Mesendoderm (in vitro differentiated cells): Measurements from ENCODE around the gene FGFRL1.

Experiments
- DNase-seq: peaks from one replicate; pipeline ENCODE4 v3.0.0; 2013
- H2AK5ac ChIP-seq: 2 replicates; pipeline ENCODE4 v1.6.1; 2013; ENCODE audit warnings: low read length, inconsistent platforms
- H2BK120ac ChIP-seq: 2 replicates; pipeline ENCODE4 v1.6.1; 2013; ENCODE audit warnings: low read depth, mild to moderate bottlenecking, low read length, moderate library complexity, mixed read lengths
- H2BK15ac ChIP-seq: replicated peaks from 2 replicates; pipeline ENCODE4 v1.6.1; 2013; ENCODE audit warnings: low read depth, mild to moderate bottlenecking, moderate library complexity
- H2BK5ac ChIP-seq: 2 replicates; pipeline ENCODE4 v1.6.1; 2013; ENCODE audit warnings: low read length, inconsistent platforms
- H3K18ac ChIP-seq: 2 replicates; pipeline ENCODE4 v1.6.1; 2013; ENCODE audit warnings: mild to moderate bottlenecking, low read length, mixed read lengths
- H3K23ac ChIP-seq: one replicate; pipeline ENCODE4 v1.6.1; 2013; ENCODE audit warnings: low read length
- H3K27ac ChIP-seq: 2 replicates; pipeline ENCODE4 v1.5.1; 2013; ENCODE audit warnings: low read depth, mild to moderate bottlenecking, inconsistent platforms, low read length, moderate library complexity
- H3K27me3 ChIP-seq: 2 replicates; pipeline ENCODE4 v1.6.1; 2013; ENCODE audit warnings: low read length, control low read depth, mild to moderate bottlenecking, inconsistent platforms; ENCODE audit not compliant: insufficient read depth, poor library complexity
- H3K36me3 ChIP-seq: 2 replicates; pipeline ENCODE4 v1.6.1; 2013; ENCODE audit warnings: low read length, inconsistent platforms; ENCODE audit not compliant: control insufficient read depth, insufficient read depth
- H3K4ac ChIP-seq: one replicate; pipeline ENCODE4 v1.6.1; 2013; ENCODE audit warnings: low read depth, mild to moderate bottlenecking, low read length, moderate library complexity
- H3K4me1 ChIP-seq: 2 replicates; pipeline ENCODE4 v1.6.1; 2013; ENCODE audit warnings: low read depth, low read length, inconsistent platforms; ENCODE audit not compliant: control insufficient read depth
- H3K4me2 ChIP-seq: 2 replicates; pipeline ENCODE4 v1.6.1; 2013; ENCODE audit warnings: low read length
- H3K4me3 ChIP-seq: 2 replicates; pipeline ENCODE4 v1.5.1; 2013; ENCODE audit warnings: mild to moderate bottlenecking, low read length
- H3K56ac ChIP-seq: one replicate; pipeline ENCODE4 v1.6.1; 2013; ENCODE audit warnings: low read length
- H3K79me1 ChIP-seq: 2 replicates; pipeline ENCODE4 v1.6.1; 2013; ENCODE audit warnings: low read length, inconsistent platforms
- H3K79me2 ChIP-seq: 2 replicates; pipeline ENCODE4 v1.6.1; 2013; ENCODE audit warnings: mild to moderate bottlenecking, low read length; ENCODE audit not compliant: control insufficient read depth, insufficient read depth
- H3K9ac ChIP-seq: 2 replicates; pipeline ENCODE4 v1.6.1; 2013; ENCODE audit warnings: low read length, inconsistent platforms
- H4K5ac ChIP-seq: one replicate; pipeline ENCODE4 v1.6.1; 2013; ENCODE audit warnings: low read length
- H4K8ac ChIP-seq: one replicate; pipeline ENCODE4 v1.6.1; 2013; ENCODE audit warnings: low read depth, mild to moderate bottlenecking, control low read depth, low read length, moderate library complexity
- WGBS: extraction: QIAGEN DNeasy Blood & Tissue Kit; methylation state at CpG from one replicate; pipeline ENCODE4 v1.1.7; 2013; ENCODE audit warnings: low lambda C conversion rate, missing lambda C conversion rate; ENCODE audit not compliant: insufficient coverage; ENCODE audit errors: extremely low coverage; 5-methylcytosine and 5-hydroxymethylcytosine counted together

Gene FGFRL1

GRCh38 chr4:968621-969394 lies 42.6 kb upstream of the FGFRL1 start:
- H3K18ac ChIP-seq, result no peak overlapping the region
- H2BK120ac ChIP-seq, result no peak overlapping the region
- H3K36me3 ChIP-seq, result no peaks in the 10 kb centered on the region
- no peak overlapping the region for H3K4me3 ChIP-seq
- H3K56ac ChIP-seq, result no peak overlapping the region
- no peak overlapping the region for H3K23ac ChIP-seq
- no peak for DNase-seq
- H3K4me1 ChIP-seq, result peaks cover 12% of the 10 kb centered on the region
- H3K4me2 ChIP-seq, result no peak overlapping the region
- H3K9ac ChIP-seq, result no peak overlapping the region
- H4K5ac ChIP-seq, result no peak overlapping the region
- peaks cover 5% of the 10 kb centered on the region for H3K27me3 ChIP-seq
- H3K27ac ChIP-seq, result no peak overlapping the region
- H4K8ac ChIP-seq, result no peak overlapping the region
- no peak overlapping the region for H2BK15ac ChIP-seq
- no peaks in the 10 kb centered on the region for H3K79me2 ChIP-seq
- H2AK5ac ChIP-seq, result no peak overlapping the region
- H3K79me1 ChIP-seq, result no peaks in the 10 kb centered on the region
- WGBS, result no CpG with 5 or more reads among the region's 23 CpGs
- no peak overlapping the region for H2BK5ac ChIP-seq
- no peak overlapping the region for H3K4ac ChIP-seq

- no peak overlapping the region for H3K4me2 ChIP-seq
- WGBS, result no CpG with 5 or more reads among the region's 25 CpGs
Measured at GRCh38 chr4:970046-970745, 41.2 kb upstream of the FGFRL1 start.

DNA sequence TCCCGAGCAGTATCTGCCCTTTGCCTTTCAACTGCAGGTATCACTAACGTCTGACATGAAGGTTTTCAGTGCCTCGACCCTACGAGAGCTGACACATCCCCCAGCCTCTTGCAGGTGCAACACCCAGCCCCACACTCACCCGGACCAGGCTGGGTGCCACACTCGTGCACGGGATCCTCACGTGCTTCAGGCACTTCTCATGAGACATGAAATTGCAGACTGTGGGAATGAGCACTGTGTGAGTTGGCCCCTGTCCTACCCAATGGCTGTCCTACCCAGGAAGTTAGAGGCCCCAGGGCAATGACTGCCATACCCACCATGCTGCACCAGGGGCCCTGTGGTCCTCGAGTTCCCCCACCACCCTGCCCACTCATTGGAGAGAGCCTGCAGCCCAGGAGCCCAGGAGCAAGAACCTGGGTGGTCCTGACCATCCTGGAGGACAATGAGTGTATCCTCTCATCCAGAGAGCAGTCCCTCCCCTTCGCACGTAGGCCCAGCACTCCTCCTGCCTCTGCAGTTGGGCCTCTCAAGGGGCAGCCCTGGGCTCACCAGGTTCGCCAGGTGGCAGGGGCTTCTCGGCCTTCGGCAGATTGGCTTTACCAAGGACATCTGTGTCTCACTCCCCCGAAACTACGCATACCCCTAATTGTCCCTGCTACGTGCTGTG lies 40.4 kb upstream of the FGFRL1 start:
- no peak overlapping the region for H3K56ac ChIP-seq
- no peak overlapping the region for H4K5ac ChIP-seq
- no peak overlapping the region for H4K8ac ChIP-seq
- H3K79me1 ChIP-seq, result no peaks in the 10 kb centered on the region
- no peak overlapping the region for H2BK5ac ChIP-seq
- DNase-seq, result no peak
- H3K79me2 ChIP-seq, result no peaks in the 10 kb centered on the region
- no peak overlapping the region for H3K18ac ChIP-seq
- H3K36me3 ChIP-seq, result no peaks in the 10 kb centered on the region
- H3K4me2 ChIP-seq, result no peak overlapping the region
- H2AK5ac ChIP-seq, result no peak overlapping the region
- no peak overlapping the region for H3K4me3 ChIP-seq
- no peak overlapping the region for H2BK120ac ChIP-seq
- H3K4me1 ChIP-seq, result peaks cover 12% of the 10 kb centered on the region
- H3K4ac ChIP-seq, result no peak overlapping the region
- no CpG with 5 or more reads among the region's 17 CpGs for WGBS
- H3K27ac ChIP-seq, result no peak overlapping the region
- H3K23ac ChIP-seq, result peak overlapping the region; percentile 66
- H3K9ac ChIP-seq, result no peak overlapping the region
- H3K27me3 ChIP-seq, result peaks cover 5% of the 10 kb centered on the region
- no peak overlapping the region for H2BK15ac ChIP-seq

More at GRCh38 chr4:970046-970745, 41.2 kb upstream of the FGFRL1 start:
- Histone ChIP-seq H3K27ac (no peak overlapping the region), H3K9ac (no peak overlapping the region), H3K36me3 (no peaks in the 10 kb centered on the region), H3K79me2 (no peaks in the 10 kb centered on the region), H4K8ac (no peak overlapping the region), H3K4ac (no peak overlapping the region), H3K4me1 (peaks cover 12% of the 10 kb centered on the region), H3K23ac (no peak overlapping the region), H2BK5ac (no peak overlapping the region), H2BK120ac (no peak overlapping the region), H3K18ac (no peak overlapping the region), H2BK15ac (no peak overlapping the region), H4K5ac (no peak overlapping the region), H3K79me1 (no peaks in the 10 kb centered on the region), H3K4me3 (no peak overlapping the region), H3K27me3 (peaks cover 5% of the 10 kb centered on the region), H2AK5ac (no peak overlapping the region), H3K56ac (no peak overlapping the region)
- DNase-seq, result peak; percentile 72

DNA sequence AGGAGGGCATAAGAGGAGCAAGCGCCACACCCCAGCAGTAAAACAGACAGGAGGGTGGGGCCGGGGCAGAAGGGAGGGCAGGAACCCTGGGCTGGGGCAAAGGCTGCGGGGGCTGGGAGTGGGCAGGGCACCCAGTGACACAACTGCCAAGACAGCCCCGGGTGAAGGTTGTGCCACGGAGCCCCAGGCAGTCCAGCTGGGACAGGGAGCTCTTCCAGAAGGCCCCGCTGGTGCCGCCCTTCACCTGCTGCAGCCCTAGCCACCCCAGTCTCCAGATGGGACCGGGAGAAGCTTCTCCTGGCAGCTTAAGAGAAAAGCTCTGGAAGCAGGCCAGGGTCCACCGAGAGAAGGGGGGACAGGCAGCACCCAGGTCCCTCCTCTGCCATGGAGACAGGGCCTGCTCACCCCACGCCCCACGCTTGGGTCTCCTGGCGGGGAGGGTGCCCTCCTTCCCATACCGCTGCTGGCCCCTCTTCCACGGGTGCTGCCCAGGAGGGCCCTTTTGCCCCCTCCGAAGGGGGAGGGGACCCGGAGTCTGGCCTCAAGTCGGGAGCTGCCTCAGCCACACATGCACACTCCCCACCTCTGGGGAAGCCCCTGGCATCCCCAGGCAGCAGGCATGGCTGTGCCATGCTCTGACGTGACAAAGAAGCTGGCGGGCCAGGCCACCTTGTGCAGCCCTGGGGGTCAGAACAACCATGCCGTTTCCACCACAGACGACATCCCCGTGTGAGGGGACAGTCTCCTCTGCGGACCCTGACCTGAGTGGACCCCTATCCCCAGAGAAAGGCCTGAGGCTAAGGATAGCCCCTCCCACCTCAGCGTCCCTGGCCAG lies 39.5 kb upstream of the FGFRL1 start:
- H2BK15ac ChIP-seq, result no peak overlapping the region
- H3K4me2 ChIP-seq, result no peak overlapping the region
- no peaks in the 10 kb centered on the region for H3K79me2 ChIP-seq
- H3K9ac ChIP-seq, result no peak overlapping the region
- no peak for DNase-seq
- no peaks in the 10 kb centered on the region for H3K79me1 ChIP-seq
- H3K36me3 ChIP-seq, result no peaks in the 10 kb centered on the region
- peaks cover 12% of the 10 kb centered on the region for H3K4me1 ChIP-seq
- H3K4me3 ChIP-seq, result no peak overlapping the region
- no peak overlapping the region for H3K23ac ChIP-seq
- H3K4ac ChIP-seq, result no peak overlapping the region
- H3K56ac ChIP-seq, result no peak overlapping the region
- H2BK120ac ChIP-seq, result no peak overlapping the region
- no CpG with 5 or more reads among the region's 24 CpGs for WGBS
- no peak overlapping the region for H3K27ac ChIP-seq
- no peak overlapping the region for H4K5ac ChIP-seq
- no peak overlapping the region for H3K18ac ChIP-seq
- H3K27me3 ChIP-seq, result peaks cover 5% of the 10 kb centered on the region
- no peak overlapping the region for H2AK5ac ChIP-seq
- H4K8ac ChIP-seq, result no peak overlapping the region
- no peak overlapping the region for H2BK5ac ChIP-seq

- H4K8ac ChIP-seq, result no peak overlapping the region
- H3K23ac ChIP-seq, result peak overlapping the region; percentile 94
- H2BK15ac ChIP-seq, result no peak overlapping the region
- H3K27ac ChIP-seq, result no peak overlapping the region
- H2AK5ac ChIP-seq, result no peak overlapping the region
- H3K9ac ChIP-seq, result peak overlapping the region; percentile 68
- no peak overlapping the region for H2BK120ac ChIP-seq
- H3K4me2 ChIP-seq, result peak overlapping the region; percentile 24
- WGBS, result no CpG with 5 or more reads among the region's 65 CpGs
- no peaks in the 10 kb centered on the region for H3K79me2 ChIP-seq
- H3K4me1 ChIP-seq, result peaks cover 12% of the 10 kb centered on the region
- no peak overlapping the region for H4K5ac ChIP-seq
- H3K56ac ChIP-seq, result peak overlapping the region; percentile 81
- no peak for DNase-seq
- H3K4me3 ChIP-seq, result peak overlapping the region; percentile 49
- no peak overlapping the region for H3K18ac ChIP-seq
- H3K36me3 ChIP-seq, result no peaks in the 10 kb centered on the region
- no peaks in the 10 kb centered on the region for H3K79me1 ChIP-seq
- no peak overlapping the region for H2BK5ac ChIP-seq
- H3K4ac ChIP-seq, result no peak overlapping the region
- peaks cover under 1% of the 10 kb centered on the region for H3K27me3 ChIP-seq
Measured at GRCh38 chr4:972651-973424, 38.6 kb upstream of the FGFRL1 start.
